Measurements from ENCODE around the gene TMEM272. TPM values are rescaled to one million over a fixed set of nuclear protein-coding genes. Genes with fewer than 3 reads are reported as not detected.

The TMEM272 gene
- total RNA-seq, 1 experiment from 2014 or later, result 0.07 TPM

- H3K27me3 ChIP-seq (ENCODE audit: low read length), result no peaks in the 10 kb centered on the region
- H3K9ac ChIP-seq (ENCODE audit: low read length), result no peak overlapping the region
- CTCF ChIA-PET, result interaction anchor here (1.9 kb wide), 1 partner anchor 362 kb away, joined by 19 read pairs; no protein-coding TSS in a partner anchor
- no peaks in the 10 kb centered on the region for H3K9me2 ChIP-seq (replicated peaks; ENCODE audit: low read length)
- no peak overlapping the region for H3K27ac ChIP-seq (ENCODE audit: low read length)
- no peak overlapping the region for H2AFZ ChIP-seq (ENCODE audit: low read length)
- no peaks in the 10 kb centered on the region for H3F3A ChIP-seq (ENCODE audit: low read length, unreplicated experiment)
- H3K4me2 ChIP-seq (ENCODE audit: low read length), result no peak overlapping the region
- no peak for DNase-seq
- no peak overlapping the region for H3K4me3 ChIP-seq (ENCODE audit: low read length)
- ATAC-seq, result no peak
- TF ChIP-seq EZH2phosphoT487 (IDR thresholded peaks at IDR 0.05; ENCODE audit: borderline replicate concordance, low read length) (no peak), EZH2 (IDR thresholded peaks at IDR 0.05; ENCODE audit: low read length, unreplicated experiment) (no peak)
- TF ChIP-seq, protein P1, sequence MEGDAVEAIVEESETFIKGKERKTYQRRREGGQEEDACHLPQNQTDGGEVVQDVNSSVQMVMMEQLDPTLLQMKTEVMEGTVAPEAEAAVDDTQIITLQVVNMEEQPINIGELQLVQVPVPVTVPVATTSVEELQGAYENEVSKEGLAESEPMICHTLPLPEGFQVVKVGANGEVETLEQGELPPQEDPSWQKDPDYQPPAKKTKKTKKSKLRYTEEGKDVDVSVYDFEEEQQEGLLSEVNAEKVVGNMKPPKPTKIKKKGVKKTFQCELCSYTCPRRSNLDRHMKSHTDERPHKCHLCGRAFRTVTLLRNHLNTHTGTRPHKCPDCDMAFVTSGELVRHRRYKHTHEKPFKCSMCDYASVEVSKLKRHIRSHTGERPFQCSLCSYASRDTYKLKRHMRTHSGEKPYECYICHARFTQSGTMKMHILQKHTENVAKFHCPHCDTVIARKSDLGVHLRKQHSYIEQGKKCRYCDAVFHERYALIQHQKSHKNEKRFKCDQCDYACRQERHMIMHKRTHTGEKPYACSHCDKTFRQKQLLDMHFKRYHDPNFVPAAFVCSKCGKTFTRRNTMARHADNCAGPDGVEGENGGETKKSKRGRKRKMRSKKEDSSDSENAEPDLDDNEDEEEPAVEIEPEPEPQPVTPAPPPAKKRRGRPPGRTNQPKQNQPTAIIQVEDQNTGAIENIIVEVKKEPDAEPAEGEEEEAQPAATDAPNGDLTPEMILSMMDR (conservative IDR thresholded peaks at IDR 0.05; ENCODE audit: low read depth, low read length), result no peak
- no peaks in the 10 kb centered on the region for H3K36me3 ChIP-seq (ENCODE audit: low read depth, low read length)
- H3K4me1 ChIP-seq (ENCODE audit: insufficient read depth, low read length), result peaks cover 17% of the 10 kb centered on the region
- POLR2A ChIA-PET (ENCODE audit: unreplicated experiment), result no interaction called here
- H4K20me1 ChIP-seq (ENCODE audit: low read length), result no peaks in the 10 kb centered on the region
- intact Hi-C loops (cut with micrococcal nuclease), result loop anchor here (2.0 to 5.0 kb wide), 2 partner anchors 212 to 649 kb away; partner anchors contain the start of gene WDFY2
- no peaks in the 10 kb centered on the region for H3K9me3 ChIP-seq (ENCODE audit: low read length)
- H3K79me2 ChIP-seq (ENCODE audit: low read length), result no peaks in the 10 kb centered on the region
- BruUV-seq (replicated peaks), result no TSS peak
These were observed 48.4 kb downstream of the TMEM272 start for GRCh38 chr13:51796546-51796945.

DNA sequence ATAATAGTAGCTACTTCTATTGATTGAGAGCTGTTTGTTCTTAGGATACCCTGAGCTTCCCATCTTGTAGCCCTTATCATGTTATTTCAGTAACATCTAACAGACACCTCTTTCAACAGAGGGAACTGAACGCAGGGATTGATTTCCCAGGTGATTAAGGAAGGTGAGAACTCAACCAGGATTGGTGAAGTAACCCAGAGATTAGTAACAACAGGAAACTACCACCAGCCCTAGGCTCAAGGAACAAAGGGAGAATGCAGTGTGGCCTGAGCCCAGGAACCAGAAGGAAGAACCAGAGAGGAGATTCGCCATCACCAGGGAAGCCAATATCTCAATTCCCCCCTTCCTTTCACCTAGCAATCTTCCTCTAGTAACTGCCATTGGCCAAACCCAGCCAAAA, 49.6 kb downstream of the TMEM272 start:
- no TSS peak for BruUV-seq (replicated peaks)
- Histone ChIP-seq H3K9ac (ENCODE audit: low read length) (no peak overlapping the region), H4K20me1 (ENCODE audit: low read length) (no peaks in the 10 kb centered on the region), H3K4me2 (ENCODE audit: low read length) (no peak overlapping the region), H3K79me2 (ENCODE audit: low read length) (no peaks in the 10 kb centered on the region), H3K36me3 (ENCODE audit: low read depth, low read length) (no peaks in the 10 kb centered on the region), H3K27me3 (ENCODE audit: low read length) (no peaks in the 10 kb centered on the region), H3K4me1 (ENCODE audit: insufficient read depth, low read length) (peaks cover 15% of the 10 kb centered on the region), H3K4me3 (ENCODE audit: low read length) (no peak overlapping the region), H2AFZ (ENCODE audit: low read length) (no peak overlapping the region), H3K27ac (ENCODE audit: low read length) (no peak overlapping the region), H3K9me2 (replicated peaks; ENCODE audit: low read length) (no peaks in the 10 kb centered on the region), H3F3A (ENCODE audit: low read length, unreplicated experiment) (no peaks in the 10 kb centered on the region), H3K9me3 (ENCODE audit: low read length) (no peaks in the 10 kb centered on the region)
- POLR2A ChIA-PET (ENCODE audit: unreplicated experiment), result no interaction called here
- DNase-seq (no peak), ATAC-seq (no peak)
- CTCF ChIA-PET, result no interaction called here
- no peak for TF ChIP-seq EZH2 (IDR thresholded peaks at IDR 0.05; ENCODE audit: low read length, unreplicated experiment)
- intact Hi-C loops (cut with micrococcal nuclease), result loop anchor here (5.0 kb wide), 1 partner anchor 648 kb away; no protein-coding TSS in a partner anchor

- H3K79me2 ChIP-seq (ENCODE audit: low read length), result no peaks in the 10 kb centered on the region
- no peak for DNase-seq
- H3K9ac ChIP-seq (ENCODE audit: low read length), result no peak overlapping the region
- TF ChIP-seq EZH2 (IDR thresholded peaks at IDR 0.05; ENCODE audit: low read length, unreplicated experiment), result no peak
- TF ChIP-seq EZH2phosphoT487 (IDR thresholded peaks at IDR 0.05; ENCODE audit: borderline replicate concordance, low read length), result no peak
- TF ChIP-seq, protein P1 (conservative IDR thresholded peaks at IDR 0.05; ENCODE audit: low read depth, low read length), result no peak
- no peaks in the 10 kb centered on the region for H3K27me3 ChIP-seq (ENCODE audit: low read length)
- no peaks in the 10 kb centered on the region for H3K36me3 ChIP-seq (ENCODE audit: low read depth, low read length)
- BruUV-seq (replicated peaks), result no TSS peak
- no peak overlapping the region for H3K4me2 ChIP-seq (ENCODE audit: low read length)
- peaks cover 15% of the 10 kb centered on the region for H3K4me1 ChIP-seq (ENCODE audit: insufficient read depth, low read length)
- intact Hi-C loops (cut with micrococcal nuclease), result loop anchor here (5.0 kb wide), 2 partner anchors 503 to 648 kb away; no protein-coding TSS in a partner anchor
- H3K4me3 ChIP-seq (ENCODE audit: low read length), result no peak overlapping the region
- POLR2A ChIA-PET (ENCODE audit: unreplicated experiment), result no interaction called here
- no peaks in the 10 kb centered on the region for H4K20me1 ChIP-seq (ENCODE audit: low read length)
- no peak overlapping the region for H3K27ac ChIP-seq (ENCODE audit: low read length)
- CTCF ChIA-PET, result no interaction called here
- no peaks in the 10 kb centered on the region for H3K9me3 ChIP-seq (ENCODE audit: low read length)
- H2AFZ ChIP-seq (ENCODE audit: low read length), result no peak overlapping the region
- H3K9me2 ChIP-seq (replicated peaks; ENCODE audit: low read length), result no peaks in the 10 kb centered on the region
- H3F3A ChIP-seq (ENCODE audit: low read length, unreplicated experiment), result no peaks in the 10 kb centered on the region
- ATAC-seq, result no peak
These were observed 50.0 kb downstream of the TMEM272 start for GRCh38 chr13:51794964-51795363.

All from PC-3 (cell line).